H9 (cell line): ENCODE results near the gene MOGAT2. TPM values are rescaled to one million over a fixed set of nuclear protein-coding genes. Genes with fewer than 3 reads are reported as not detected.

Experiments
- DNase-seq: peaks from one replicate; pipeline ENCODE4 v3.0.0-alpha.2; 2017
- H2AFZ ChIP-seq: one replicate; pipeline ENCODE4 v1.6.1; 2013; ENCODE audit warnings: mild to moderate bottlenecking, low read length, control low read depth, moderate library complexity
- H2AK5ac ChIP-seq: 2 replicates; pipeline ENCODE4 v1.6.1; 2013; ENCODE audit warnings: low read length, control low read depth, mixed read lengths; ENCODE audit not compliant: insufficient read length
- H2BK120ac ChIP-seq: one replicate; pipeline ENCODE4 v1.6.1; 2013; ENCODE audit warnings: low read depth, mild to moderate bottlenecking, low read length, control low read depth, inconsistent platforms; ENCODE audit not compliant: poor library complexity, severe bottlenecking
- H2BK12ac ChIP-seq: 2 replicates; pipeline ENCODE4 v1.6.1; 2013; ENCODE audit warnings: low read length, control low read depth, mixed read lengths, low read depth; ENCODE audit not compliant: insufficient read length
- H2BK15ac ChIP-seq: 2 replicates; pipeline ENCODE4 v1.6.1; 2013; ENCODE audit warnings: low read depth, low read length, control low read depth
- H2BK20ac ChIP-seq: one replicate; pipeline ENCODE4 v1.6.1; 2013; ENCODE audit warnings: low read depth, mild to moderate bottlenecking, low read length, control low read depth, inconsistent platforms; ENCODE audit not compliant: poor library complexity, severe bottlenecking
- H2BK5ac ChIP-seq: 2 replicates; pipeline ENCODE4 v1.6.1; 2013; ENCODE audit warnings: low read length, control low read depth, mixed read lengths; ENCODE audit not compliant: insufficient read length
- H3K14ac ChIP-seq: 2 replicates; pipeline ENCODE4 v1.6.1; 2013; ENCODE audit warnings: low read length, control low read depth; ENCODE audit not compliant: insufficient read depth
- H3K18ac ChIP-seq: 2 replicates; pipeline ENCODE4 v1.6.1; 2013; ENCODE audit warnings: low read depth, mild to moderate bottlenecking, mixed read lengths, low read length, control low read depth; ENCODE audit not compliant: insufficient read length
- H3K23ac ChIP-seq: 2 replicates; pipeline ENCODE4 v1.6.1; 2013; ENCODE audit warnings: low read length, control low read depth, mixed read lengths, low read depth; ENCODE audit not compliant: insufficient read length
- H3K23me2 ChIP-seq: 2 replicates; pipeline ENCODE4 v1.6.1; 2013; ENCODE audit warnings: low read depth, mild to moderate bottlenecking, mixed read lengths, low read length, control low read depth; ENCODE audit not compliant: insufficient read length, poor library complexity, severe bottlenecking
- H3K27ac ChIP-seq: 2 replicates; pipeline ENCODE4 v1.5.1; 2013; ENCODE audit warnings: low read length, control low read depth, mixed read lengths, low read depth; ENCODE audit not compliant: insufficient read length
- H3K27me3 ChIP-seq: 2 replicates; pipeline ENCODE4 v1.6.1; 2013; ENCODE audit warnings: low read length, control low read depth, inconsistent platforms; ENCODE audit not compliant: insufficient read depth
- H3K4ac ChIP-seq: 2 replicates; pipeline ENCODE4 v1.6.1; 2013; ENCODE audit warnings: low read depth, mild to moderate bottlenecking, control low read depth, inconsistent platforms, low read length, moderate library complexity
- H3K4me1 ChIP-seq: 2 replicates; pipeline ENCODE4 v1.6.1; 2013; ENCODE audit warnings: low read length, control low read depth, inconsistent platforms; ENCODE audit not compliant: insufficient read depth
- H3K4me2 ChIP-seq: 2 replicates; pipeline ENCODE4 v1.6.1; 2013; ENCODE audit warnings: low read length, control low read depth, mixed read lengths; ENCODE audit not compliant: insufficient read length, insufficient read depth
- H3K56ac ChIP-seq: 2 replicates; pipeline ENCODE4 v1.6.1; 2013; ENCODE audit warnings: low read depth, mild to moderate bottlenecking, mixed read lengths, low read length, control low read depth; ENCODE audit not compliant: insufficient read length
- H3K79me1 ChIP-seq: 2 replicates; pipeline ENCODE4 v1.6.1; 2013; ENCODE audit warnings: low read depth, mild to moderate bottlenecking, moderate library complexity, low read length, control low read depth, inconsistent platforms; ENCODE audit not compliant: insufficient read depth, poor library complexity, severe bottlenecking
- H3K79me2 ChIP-seq: 2 replicates; pipeline ENCODE4 v1.6.1; 2013; ENCODE audit warnings: low read length, control low read depth, inconsistent platforms; ENCODE audit not compliant: insufficient read depth
- H3K9ac ChIP-seq: 2 replicates; pipeline ENCODE4 v1.6.1; 2013; ENCODE audit warnings: low read length, control low read depth, mixed read lengths; ENCODE audit not compliant: insufficient read length; ENCODE audit errors: extremely low read depth
- H3K9me3 ChIP-seq: one replicate; pipeline ENCODE4 v1.6.1; 2013; ENCODE audit warnings: low read depth, low read length, inconsistent platforms; ENCODE audit not compliant: control insufficient read depth
- H3T11ph ChIP-seq: one replicate; pipeline ENCODE4 v1.6.1; 2013; ENCODE audit warnings: mild to moderate bottlenecking, low read length, control low read depth, inconsistent platforms
- H4K20me1 ChIP-seq: one replicate; pipeline ENCODE4 v1.6.1; 2013; ENCODE audit not compliant: control insufficient read depth, insufficient read length, insufficient read depth
- H4K5ac ChIP-seq: 2 replicates; pipeline ENCODE4 v1.6.1; 2013; ENCODE audit warnings: low read depth, mild to moderate bottlenecking, mixed read lengths, low read length, control low read depth; ENCODE audit not compliant: insufficient read length
- H4K8ac ChIP-seq: replicated peaks from 2 replicates; pipeline ENCODE4 v1.6.1; 2013; ENCODE audit warnings: low read length, control low read depth, mixed read lengths, low read depth; ENCODE audit not compliant: insufficient read length
- H4K91ac ChIP-seq: 2 replicates; pipeline ENCODE4 v1.6.1; 2013; ENCODE audit warnings: low read depth, mild to moderate bottlenecking, moderate library complexity, mixed read lengths, low read length, control low read depth; ENCODE audit not compliant: insufficient read length
- H3K27ac Mint-ChIP-seq, 3 experiments: 2 replicates in 2 of 3; 3 replicates in 1 of 3; pipeline ENCODE4 v1.8.0; 2020 to 2021; ENCODE audit warnings: mixed read lengths in 3 of 3, mild to moderate bottlenecking in 1 of 3, moderate library complexity in 1 of 3
- H3K27me3 Mint-ChIP-seq: 2 replicates; pipeline ENCODE4 v1.8.0; 2021; ENCODE audit warnings: low read depth, mild to moderate bottlenecking, moderate library complexity, mixed read lengths
- H3K36me3 Mint-ChIP-seq, 3 experiments: 2 replicates in 2 of 3; 3 replicates in 1 of 3; pipeline ENCODE4 v1.8.0; 2020 to 2021; ENCODE audit warnings: low read depth in 3 of 3, mixed read lengths in 3 of 3; ENCODE audit not compliant: insufficient read depth in 1 of 3
- H3K4me1 Mint-ChIP-seq, 2 experiments: 2 replicates each; pipeline ENCODE4 v1.8.0; 2020; ENCODE audit warnings: mixed read lengths in 2 of 2
- H3K4me3 Mint-ChIP-seq, 2 experiments: 2 replicates in 1 of 2; 3 replicates in 1 of 2; pipeline ENCODE4 v1.8.0; 2020 to 2021; ENCODE audit warnings: mild to moderate bottlenecking in 2 of 2, mixed read lengths in 2 of 2, moderate library complexity in 1 of 2
- H3K9me3 Mint-ChIP-seq, 2 experiments: 2 replicates in 1 of 2; 3 replicates in 1 of 2; pipeline ENCODE4 v1.8.0; 2020; ENCODE audit warnings: mild to moderate bottlenecking in 2 of 2, mixed read lengths in 2 of 2, moderate library complexity in 1 of 2
- CTCF ChIP-seq: fragments of 200-600 bp; sonication (generic); conservative IDR thresholded peaks from 3 replicates; pipeline ENCODE4 v1.8.0; 2021; ENCODE audit warnings: antibody characterized with exemption, mild to moderate bottlenecking
- WGBS: extraction: QIAGEN DNeasy Blood & Tissue Kit; methylation state at CpG from one replicate; pipeline ENCODE4 v1.1.7; 2013; ENCODE audit warnings: missing lambda C conversion rate, low lambda C conversion rate, mixed read lengths; ENCODE audit not compliant: insufficient read length; ENCODE audit errors: extremely low coverage; 5-methylcytosine and 5-hydroxymethylcytosine counted together
- total RNA-seq: library from RNA; stranded (reverse); gene quantifications from 2 replicates; pipeline ENCODE4 v1.2.1, GENCODE V29; 2021

Gene MOGAT2
- total RNA-seq, 1 experiment from 2014 or later, result not detected

- H4K20me1 ChIP-seq, result no peaks in the 10 kb centered on the region
- no CpG with 5 or more reads among the region's 9 CpGs for WGBS
- no peak overlapping the region for H3K9ac ChIP-seq
- peaks cover 10 to 18% of the 10 kb centered on the region in 2 experiments; a peak in 4 of 5 replicates for H3K9me3 Mint-ChIP-seq
- H2BK120ac ChIP-seq, result no peak overlapping the region
- no peaks in the 10 kb centered on the region for H3K4me1 ChIP-seq
- H3K4ac ChIP-seq, result no peak overlapping the region
- H3K27ac Mint-ChIP-seq, result peak overlapping the region in 1 of 3 experiments; percentile 21; a peak in 1 of 7 replicates
- no peak overlapping the region for H2AK5ac ChIP-seq
- no peak overlapping the region for H2BK20ac ChIP-seq
- no peak overlapping the region for H4K91ac ChIP-seq
- no peak for TF ChIP-seq CTCF
- no peak overlapping the region for H3K4me3 Mint-ChIP-seq
- H3K23me2 ChIP-seq, result no peaks in the 10 kb centered on the region
- no peak overlapping the region for H2BK5ac ChIP-seq
- no peaks in the 10 kb centered on the region for H3K27me3 ChIP-seq
- no peaks in the 10 kb centered on the region for H3K79me1 ChIP-seq
- no peak overlapping the region for H3K18ac ChIP-seq
- H2BK15ac ChIP-seq, result no peak overlapping the region
- no peak overlapping the region for H3K23ac ChIP-seq
- no peak for DNase-seq
- no peak overlapping the region for H3K4me2 ChIP-seq
- no peak overlapping the region for H2AFZ ChIP-seq
- no peak overlapping the region for H2BK12ac ChIP-seq
- no peak overlapping the region for H3K27ac ChIP-seq
- no peaks in the 10 kb centered on the region for H3K79me2 ChIP-seq
- no peak overlapping the region for H4K8ac ChIP-seq
- no peak overlapping the region for H4K5ac ChIP-seq
- H3T11ph ChIP-seq, result no peak overlapping the region
- H3K36me3 Mint-ChIP-seq, result peaks cover 8 to 16% (median 11%) of the 10 kb centered on the region in 3 experiments
- H3K4me1 Mint-ChIP-seq, result peaks cover 9% of the 10 kb centered on the region in 2 experiments; a peak in 3 of 4 replicates
- no peak overlapping the region for H3K56ac ChIP-seq
- H3K27me3 Mint-ChIP-seq, result peaks cover 49% of the 10 kb centered on the region
- no peaks in the 10 kb centered on the region for H3K9me3 ChIP-seq
- H3K14ac ChIP-seq, result no peak overlapping the region
Observed at GRCh38 chr11:75743711-75744563, 26.3 kb downstream of the MOGAT2 start.
